HK-2 (cell line): ENCODE data around the gene TMPRSS3.

Source experiments
- DNase-seq: peaks from one replicate; pipeline ENCODE4 v3.0.0-alpha.2; 2018; ENCODE audit not compliant: unreplicated experiment

The TMPRSS3 gene

DNA sequence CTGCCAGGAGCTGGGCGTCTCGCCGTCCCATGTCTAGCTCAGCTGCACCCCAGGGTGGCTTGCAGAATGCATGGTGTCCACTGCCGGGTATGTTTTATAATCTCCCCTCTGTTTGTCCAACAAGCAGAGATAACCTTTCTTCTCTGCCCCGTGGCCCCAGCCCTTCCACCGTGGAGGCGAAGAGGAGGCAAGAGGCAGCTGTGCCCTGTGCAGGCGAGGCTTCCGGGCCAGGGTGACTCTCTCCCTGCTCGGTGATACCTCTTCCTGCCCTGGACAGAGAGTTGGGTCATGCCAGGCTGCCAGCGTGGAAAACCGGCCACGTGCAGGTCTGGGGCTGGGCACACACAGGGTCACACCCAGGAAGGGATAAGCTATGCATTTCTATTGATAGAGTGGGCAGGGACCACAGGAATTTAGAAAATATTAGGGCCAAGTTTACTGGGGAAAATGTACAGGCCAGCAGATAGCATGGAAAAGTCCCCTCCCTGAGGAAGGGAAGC is 44.9 kb downstream of the TMPRSS3 start, which contains the start of gene TFF2:
Gene TFF2, minus strand, starts transcription at position 68 of the 500 bp plus-strand sequence. Its CDS starts 37 bp downstream, at position 31.
- DNase-seq: no peak

DNA sequence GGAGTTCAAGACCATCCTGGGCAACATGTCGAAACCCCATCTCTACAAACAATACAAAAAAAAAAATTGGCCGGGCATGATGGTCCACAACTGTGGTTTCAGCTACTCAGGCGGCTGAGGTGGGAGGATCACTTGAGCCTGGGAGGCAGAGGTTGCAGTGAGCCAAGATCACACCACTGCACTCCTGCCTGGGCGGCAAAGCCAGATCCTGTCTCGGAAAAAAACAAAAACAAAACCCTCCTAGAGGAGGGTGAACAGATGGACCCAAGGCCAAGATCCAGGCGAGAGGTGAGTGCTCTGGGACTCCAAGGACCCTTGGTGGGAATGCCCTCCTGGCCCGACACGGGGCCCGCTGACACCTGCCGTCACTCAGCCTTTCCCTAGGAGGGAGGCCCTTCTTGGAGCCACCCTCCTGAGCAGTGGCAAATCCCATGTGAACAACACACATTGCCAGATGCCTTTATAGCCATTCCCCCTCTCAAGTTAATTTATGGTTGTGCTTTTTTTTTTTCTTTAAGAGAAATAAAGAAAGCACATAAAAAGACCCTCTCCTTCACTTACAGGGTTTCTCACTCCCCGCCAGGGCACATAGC is 45.4 kb downstream of the TMPRSS3 start:
- DNase-seq: no peak

DNA sequence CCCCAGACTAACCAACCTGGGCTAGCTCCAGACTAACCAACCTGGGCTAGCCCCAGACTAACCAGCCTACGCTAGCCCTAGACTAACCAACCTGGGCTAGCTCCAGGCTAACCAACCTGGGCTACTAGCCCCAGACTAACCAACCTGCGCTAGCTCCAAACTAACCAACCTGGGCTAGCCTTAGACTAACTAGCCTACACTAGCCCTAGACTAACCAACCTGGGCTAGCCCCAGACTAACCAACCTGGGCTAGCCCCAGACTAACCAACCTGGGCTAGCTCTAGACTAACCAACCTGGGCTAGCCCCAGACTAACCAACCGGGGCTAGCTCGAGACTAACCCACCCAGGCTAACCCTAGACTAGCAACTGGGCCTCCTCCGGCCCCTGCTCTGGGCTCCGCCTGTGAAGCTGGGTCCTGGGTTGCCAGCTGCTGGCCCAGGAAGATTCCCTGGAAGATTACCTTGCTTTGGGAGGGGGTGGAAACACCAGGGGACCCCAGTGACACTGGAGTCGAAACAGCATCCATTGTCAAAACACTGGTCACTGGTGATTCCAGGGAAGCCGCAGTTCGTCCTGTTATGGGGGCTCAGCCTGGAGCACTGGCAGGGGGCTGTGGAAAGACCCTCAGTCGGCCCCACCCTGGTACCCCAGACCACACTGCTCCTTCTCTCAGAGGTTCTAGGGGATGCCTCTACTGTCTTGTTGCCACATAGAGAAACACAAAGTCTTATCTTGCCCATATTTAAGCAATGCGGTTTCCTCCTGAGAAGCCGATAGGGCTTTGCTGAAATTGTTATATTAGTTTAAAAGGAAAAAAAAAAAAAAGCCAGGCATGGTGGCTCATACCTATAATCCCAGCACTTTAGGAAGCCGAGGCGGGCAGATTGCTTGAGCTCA is 46.2 kb downstream of the TMPRSS3 start:
- no peak for DNase-seq

- no peak for DNase-seq
Measured at GRCh38 chr21:42348762-42349161, 47.1 kb downstream of the TMPRSS3 start.

DNA sequence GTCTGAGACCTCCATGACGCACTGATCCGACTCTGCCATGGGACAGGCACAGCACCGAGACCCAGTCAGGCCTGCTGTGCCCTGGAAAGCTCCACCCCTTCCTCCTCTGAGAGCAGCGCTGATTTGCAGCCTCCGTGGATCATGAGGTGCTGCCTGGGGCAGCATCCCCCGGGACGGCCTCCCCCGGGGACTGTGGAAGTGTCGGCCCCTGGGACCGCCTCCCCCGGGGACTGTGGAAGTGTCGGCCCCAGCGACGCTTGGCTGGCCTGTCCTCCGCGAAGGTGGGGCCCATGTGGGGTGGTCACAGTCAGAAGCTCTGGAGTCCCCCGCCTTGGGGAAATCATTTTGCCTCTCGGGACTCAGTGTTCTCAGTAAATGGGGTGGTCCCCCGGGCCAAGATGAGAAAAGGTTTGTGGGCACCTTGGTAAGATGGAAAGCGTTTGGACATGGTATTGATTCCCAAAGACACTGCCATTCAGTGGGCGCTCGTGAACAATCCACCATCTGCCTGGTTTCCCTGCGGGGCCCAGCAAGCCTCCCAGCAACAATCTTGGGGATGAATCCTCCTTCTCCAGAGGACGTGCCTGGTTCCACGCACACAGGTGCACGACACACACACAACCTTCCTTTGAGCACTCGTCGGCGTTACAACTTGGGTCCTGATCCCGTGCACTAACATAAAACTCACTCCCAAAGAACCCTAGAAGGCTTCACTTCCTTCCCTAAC is 48.1 kb downstream of the TMPRSS3 start:
- DNase-seq: no peak

DNA sequence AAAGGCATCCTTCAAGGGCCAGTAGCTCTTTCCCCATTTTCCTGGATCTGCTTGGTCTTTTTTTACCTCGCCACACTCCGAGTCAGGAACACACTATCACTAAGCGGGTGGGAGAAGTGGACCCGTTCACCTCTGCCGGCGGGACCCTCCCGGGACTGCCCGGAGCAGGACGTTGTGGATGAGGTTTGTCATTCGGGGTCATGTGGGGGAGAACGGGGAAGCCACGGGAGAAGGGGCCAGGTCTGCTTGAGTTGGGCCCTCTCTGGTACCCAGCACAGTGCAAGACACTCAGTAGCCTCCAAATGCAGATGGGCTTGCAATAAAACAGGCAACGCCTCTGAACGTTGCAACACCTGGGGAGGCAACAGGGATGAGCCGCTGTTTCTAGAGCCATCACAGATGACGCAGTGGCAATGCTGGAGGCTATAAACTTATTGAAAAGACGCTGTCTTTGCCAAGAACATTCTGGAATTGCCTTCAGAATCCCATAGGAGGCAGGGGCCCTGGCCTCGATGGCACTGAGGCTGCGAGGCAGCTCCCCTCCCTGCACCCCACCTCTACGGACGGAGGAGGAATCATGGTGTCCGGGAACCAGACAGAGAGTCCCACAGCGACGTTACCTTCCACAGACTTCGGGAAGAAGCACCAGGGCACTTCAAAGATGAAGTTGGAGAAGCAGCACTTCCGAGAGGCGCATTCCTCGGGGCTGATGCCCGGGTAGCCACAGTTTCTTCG is 48.8 kb downstream of the TMPRSS3 start:
- no peak for DNase-seq

GRCh38 chr21:42346441-42346840 is 49.4 kb downstream of the TMPRSS3 start:
- DNase-seq: no peak

DNA sequence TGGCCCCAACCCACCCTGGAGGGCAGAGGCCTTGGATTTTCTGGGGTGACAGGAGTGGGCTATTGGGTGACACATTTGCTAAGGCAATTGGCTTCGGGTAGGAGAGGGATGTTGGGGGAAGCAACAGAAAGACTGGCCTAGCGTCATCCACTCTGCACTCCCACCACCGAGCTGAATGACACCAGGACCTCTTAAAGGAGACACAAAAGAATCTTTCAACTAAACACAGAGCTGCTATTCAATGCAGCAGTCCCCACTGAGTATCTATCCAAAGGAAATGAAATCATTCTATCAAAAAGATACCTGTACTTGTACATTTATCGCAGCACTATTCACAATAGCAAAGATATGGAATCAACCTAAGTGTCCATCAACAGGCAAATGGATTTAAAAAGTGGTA is 51.2 kb downstream of the TMPRSS3 start:
- no peak for DNase-seq

GRCh38 chr21:42343963-42344510 is 51.8 kb downstream of the TMPRSS3 start:
- DNase-seq: no peak

- DNase-seq: no peak
Measured at GRCh38 chr21:42343556-42343955, 52.3 kb downstream of the TMPRSS3 start.

GRCh38 chr21:42343101-42343500 is 52.8 kb downstream of the TMPRSS3 start:
- no peak for DNase-seq

GRCh38 chr21:42341776-42342542 is 53.9 kb downstream of the TMPRSS3 start:
- no peak for DNase-seq

GRCh38 chr21:42340187-42341050 is 55.4 kb downstream of the TMPRSS3 start:
- DNase-seq: no peak

DNA sequence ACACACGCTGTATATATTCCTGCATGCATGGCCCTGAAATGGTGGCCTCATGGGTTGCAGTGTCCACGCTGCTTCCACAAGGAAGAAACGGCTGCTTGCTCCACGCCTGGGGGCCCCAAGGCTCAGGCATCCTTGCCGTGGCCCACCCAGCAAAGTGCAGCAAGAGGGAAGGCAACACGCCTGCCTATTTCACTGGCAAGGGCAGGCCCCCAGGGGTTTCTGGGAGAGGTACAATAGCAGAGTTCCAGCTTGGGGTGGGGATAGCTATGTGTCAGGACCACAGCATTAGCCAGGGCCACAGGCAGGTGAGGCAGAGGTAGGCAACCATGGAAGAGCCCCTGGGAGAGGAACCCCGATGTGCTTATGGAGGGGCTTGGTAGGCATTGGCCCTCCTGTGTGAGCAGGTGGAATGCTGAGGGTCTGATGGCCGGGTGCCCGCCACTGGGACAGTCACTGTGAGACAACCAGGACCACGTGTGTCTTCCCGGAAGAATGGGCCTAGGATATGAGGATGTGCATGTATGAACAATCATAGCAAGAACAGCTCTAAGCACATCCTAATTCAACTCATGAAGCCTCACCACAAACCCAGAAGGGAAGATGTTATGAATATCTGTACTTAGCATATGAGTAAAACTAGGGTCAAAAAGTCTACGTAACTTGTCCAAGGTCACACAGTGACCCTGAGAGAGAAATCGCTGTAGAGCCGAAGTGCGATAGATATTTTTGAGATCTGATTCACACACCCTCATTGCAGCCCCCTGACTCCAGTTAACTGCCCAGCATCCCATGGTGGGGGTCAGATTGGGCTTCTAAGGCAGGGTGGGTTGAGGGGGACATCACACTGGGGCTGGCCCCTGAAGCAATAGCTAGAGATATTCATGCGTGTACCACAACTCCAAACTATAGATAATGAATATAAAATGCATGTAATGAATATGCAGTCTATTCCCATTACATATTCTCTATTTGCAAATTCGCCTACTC is 56.8 kb downstream of the TMPRSS3 start:
- DNase-seq: no peak

GRCh38 chr21:42337830-42338728 is 57.8 kb downstream of the TMPRSS3 start:
- DNase-seq: peak; percentile 37

GRCh38 chr21:42337276-42337675 is 58.6 kb downstream of the TMPRSS3 start:
- DNase-seq: no peak

- DNase-seq: no peak
Measured at GRCh38 chr21:42336054-42336453, 59.8 kb downstream of the TMPRSS3 start.
